HCT116 (cell line): ENCODE measurements around the gene CCDC24. TPM values are rescaled to one million over a fixed set of nuclear protein-coding genes. Genes with fewer than 3 reads are reported as not detected.

ENCODE experiments used
- ATAC-seq: fragments of 200-7000 bp; cut with Tn5 transposase; 2 replicates; pipeline ENCODE4 v1.9.1; 2020; ENCODE audit warnings: mild to moderate bottlenecking, moderate library complexity
- BruUV-seq: library from RNA; stranded (reverse); fragments of 400-500 nt; replicated peaks from 2 replicates; lab custom pipeline; 2021; lab: Mats Ljungman, UMichigan
- CTCF ChIA-PET: fragments of 300-600 bp; sonication (Branson Sonifier 250); formaldehyde crosslinking; loops from one replicate; lab custom pipeline; 2021; ENCODE audit warnings: antibody characterized with exemption; lab: Charles Lee
- POLR2A ChIA-PET: fragments of 300-600, 350-600 bp; sonication (Branson Sonifier 250); formaldehyde crosslinking; loops from one replicate; lab custom pipeline; 2021; ENCODE audit warnings: antibody characterized with exemption; lab: Charles Lee
- RAD21 ChIA-PET, 2 experiments: fragments of 300-600 bp; sonication (Branson Sonifier 250); formaldehyde crosslinking; loops; one replicate each; lab custom pipeline; 2023; ENCODE audit warnings: low total read pairs in 2 of 2; ENCODE audit not compliant: uncharacterized antibody in 2 of 2, unreplicated experiment in 2 of 2, low non-redundant PET in 1 of 2; lab: Charles Lee
- DNase-seq: peaks from one replicate; pipeline ENCODE4 v3.0.0-alpha.2; 2010; ENCODE audit warnings: low read depth, low spot score
- H2AFZ ChIP-seq: fragments of 200-600 bp; shearing (Covaris generic), sonication (generic); 2 replicates; pipeline ENCODE4 v1.6.1; 2017; ENCODE audit warnings: low read depth, mixed run types, mixed read lengths, antibody characterized with exemption, low read length; ENCODE audit not compliant: poor library complexity, severe bottlenecking
- H3K27ac ChIP-seq: 2 replicates; pipeline ENCODE4 v1.5.1; 2012; ENCODE audit warnings: low read depth, low read length
- H3K27me3 ChIP-seq: fragments of 200-600 bp; sonication (generic); 2 replicates; pipeline ENCODE4 v1.6.1; 2016; ENCODE audit warnings: mixed run types, low read length, mixed read lengths; ENCODE audit not compliant: insufficient read depth
- H3K36me3 ChIP-seq, 2 experiments: fragments of 200-500 bp in 1 of 2; fragments of 200-600 bp in 1 of 2; sonication (Bioruptor generic) in 1 of 2; sonication (generic) in 1 of 2; 2 replicates each; pipeline versions ENCODE4 v1.5.1 to v1.6.1; 2014 to 2016; ENCODE audit warnings: low read length in 2 of 2, inconsistent platforms in 1 of 2, mixed read lengths in 1 of 2, mixed run types in 1 of 2; ENCODE audit not compliant: insufficient read depth in 2 of 2, control insufficient read depth in 1 of 2
- H3K4me1 ChIP-seq, 2 experiments: fragments of 200-600 bp in 1 of 2; sonication (generic) in 1 of 2; 2 replicates each; pipeline versions ENCODE4 v1.5.1 to v1.6.1; 2012 to 2017; ENCODE audit warnings: low read length in 2 of 2, inconsistent platforms in 1 of 2, mild to moderate bottlenecking in 1 of 2, mixed read lengths in 1 of 2, mixed run types in 1 of 2, moderate library complexity in 1 of 2; ENCODE audit not compliant: insufficient read depth in 2 of 2, control insufficient read depth in 1 of 2
- H3K4me2 ChIP-seq: fragments of 200-600 bp; sonication (generic); 2 replicates; pipeline ENCODE4 v1.6.1; 2017; ENCODE audit warnings: mixed run types, low read length, mixed read lengths
- H3K4me3 ChIP-seq, 2 experiments: fragments of 200-600 bp in 1 of 2; sonication (generic) in 1 of 2; replicated peaks in 1 of 2; 2 replicates each; pipeline ENCODE4 v1.5.1; 2011 to 2016; ENCODE audit warnings: low read length in 2 of 2, control low read depth in 1 of 2, low read depth in 1 of 2, mild to moderate bottlenecking in 1 of 2, mixed read lengths in 1 of 2, mixed run types in 1 of 2
- H3K79me2 ChIP-seq: fragments of 200-600 bp; sonication (generic); 2 replicates; pipeline ENCODE4 v1.6.1; 2017; ENCODE audit warnings: mild to moderate bottlenecking, mixed run types, low read length, moderate library complexity, mixed read lengths; ENCODE audit not compliant: insufficient read depth
- H3K9ac ChIP-seq: fragments of 200-600 bp; sonication (generic); 2 replicates; pipeline ENCODE4 v1.6.1; 2016; ENCODE audit warnings: low read length, mixed read lengths
- H3K9me2 ChIP-seq: fragments of 200-600 bp; sonication (generic), shearing (Covaris generic); 2 replicates; pipeline ENCODE4 v1.6.1; 2017; ENCODE audit warnings: mixed run types, mild to moderate bottlenecking, moderate library complexity; ENCODE audit not compliant: insufficient read depth
- H3K9me3 ChIP-seq, 2 experiments: fragments of 200-500 bp in 1 of 2; fragments of 200-600 bp in 1 of 2; sonication (Bioruptor generic) in 1 of 2; sonication (generic) in 1 of 2; 2 replicates each; pipeline ENCODE4 v1.6.1; 2014 to 2017; ENCODE audit warnings: low read length in 2 of 2, mixed read lengths in 2 of 2, inconsistent platforms in 1 of 2, low read depth in 1 of 2, mild to moderate bottlenecking in 1 of 2, mixed run types in 1 of 2, moderate library complexity in 1 of 2; ENCODE audit not compliant: control insufficient read depth in 1 of 2, insufficient read depth in 1 of 2
- H4K20me1 ChIP-seq: fragments of 200-600 bp; sonication (generic), shearing (Covaris generic); 2 replicates; pipeline ENCODE4 v1.6.1; 2017; ENCODE audit warnings: mixed run types, mild to moderate bottlenecking, moderate library complexity; ENCODE audit not compliant: insufficient read depth
- EGR1 ChIP-seq: IDR thresholded peaks from 2 replicates; pipeline ENCODE4 v1.6.1; 2012; ENCODE audit warnings: low read depth
- ELF1 ChIP-seq: IDR thresholded peaks from 2 replicates; pipeline ENCODE4 v1.6.1; 2012; ENCODE audit warnings: low read depth, borderline replicate concordance
- EZH2phosphoT487 ChIP-seq: fragments of 200-600 bp; IDR thresholded peaks from 2 replicates; pipeline ENCODE4 v1.6.1; 2018; ENCODE audit warnings: antibody characterized with exemption, borderline replicate concordance
- POLR2A ChIP-seq: IDR thresholded peaks from 2 replicates; pipeline ENCODE4 v1.7.0; 2011; ENCODE audit warnings: borderline replicate concordance; ENCODE audit not compliant: insufficient read depth, insufficient read length; ENCODE audit errors: extremely low read depth
- REST ChIP-seq: IDR thresholded peaks from 2 replicates; pipeline ENCODE4 v1.6.1; 2012; ENCODE audit warnings: low read depth
- SP1 ChIP-seq: IDR thresholded peaks from 2 replicates; pipeline ENCODE4 v1.6.1; 2012; ENCODE audit warnings: low read depth
- TCF7L2 ChIP-seq: IDR thresholded peaks from 2 replicates; pipeline ENCODE4 v1.7.0; 2011; ENCODE audit warnings: borderline replicate concordance, inconsistent platforms; ENCODE audit not compliant: insufficient read depth, insufficient read length; ENCODE audit errors: extremely low read depth
- ZFX ChIP-seq: fragments of 450-650 bp; IDR thresholded peaks from 2 replicates; pipeline ENCODE4 v1.6.1; 2017
- ZNF274 ChIP-seq: fragments of 200-500 bp; sonication (Bioruptor generic); IDR thresholded peaks from 2 replicates; pipeline ENCODE4 v1.6.1; 2014; ENCODE audit warnings: mild to moderate bottlenecking, low read depth, low read length, inconsistent platforms
- intact Hi-C: fragments of 100-400 bp; cut with micrococcal nuclease; formaldehyde crosslinking; loops from 2 replicates; pipeline ENCODE4 v1.10.0; 2022
- total RNA-seq: library from RNA; stranded (reverse); gene quantifications from one replicate; pipeline ENCODE4 v1.2.1, GENCODE V29; 2021; ENCODE audit not compliant: unreplicated experiment
- TF ChIP-seq, protein P1 (sequence below): IDR thresholded peaks from 2 replicates; pipeline ENCODE4 v1.6.1; 2012

The CCDC24 gene
- total RNA-seq, 1 experiment from 2014 or later: 23.3 TPM

- RAD21 ChIA-PET: no interaction called here
- Histone ChIP-seq H4K20me1 (no peaks in the 10 kb centered on the region), H3K79me2 (peaks cover 29% of the 10 kb centered on the region), H3K9me2 (no peaks in the 10 kb centered on the region), H3K4me3 (peak overlapping the region; percentile 94 to 99), H3K27me3 (no peaks in the 10 kb centered on the region), H2AFZ (no peak overlapping the region), H3K9me3 (no peaks in the 10 kb centered on the region), H3K4me1 (peaks cover 13 to 36% of the 10 kb centered on the region in 2 experiments), H3K27ac (no peak overlapping the region), H3K36me3 (peaks cover 9 to 29% of the 10 kb centered on the region in 2 experiments; a peak in 3 of 4 replicates), H3K4me2 (peak overlapping the region; percentile 93), H3K9ac (peak overlapping the region; percentile 85)
- no TSS peak for BruUV-seq
- intact Hi-C loops: no loop called here
- POLR2A ChIA-PET: no interaction called here
- CTCF ChIA-PET: no interaction called here
- DNase-seq (no peak), ATAC-seq (no peak)
- no peak for TF ChIP-seq REST
- TF ChIP-seq ELF1: no peak
- no peak for TF ChIP-seq EZH2phosphoT487
- no peak for TF ChIP-seq POLR2A
- TF ChIP-seq SP1: no peak
- no peak for TF ChIP-seq ZNF274
- no peak for TF ChIP-seq TCF7L2
- TF ChIP-seq, protein P1, sequence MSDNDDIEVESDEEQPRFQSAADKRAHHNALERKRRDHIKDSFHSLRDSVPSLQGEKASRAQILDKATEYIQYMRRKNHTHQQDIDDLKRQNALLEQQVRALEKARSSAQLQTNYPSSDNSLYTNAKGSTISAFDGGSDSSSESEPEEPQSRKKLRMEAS: no peak
- TF ChIP-seq ZFX: no peak
- TF ChIP-seq EGR1: no peak
Observed at GRCh38 chr1:43970911-43971310, 20.5 kb upstream of the CCDC24 start.
